Smooth muscle cell (in vitro differentiated cells): ENCODE data around the gene GTPBP4. TPM values are rescaled to one million over a fixed set of nuclear protein-coding genes. Genes with fewer than 3 reads are reported as not detected.

ENCODE experiments used
- DNase-seq: peaks from one replicate; lab custom pipeline; 2025; ENCODE audit not compliant: unreplicated experiment; lab: John Stamatoyannopoulos, UW
- H2AFZ ChIP-seq: fragments of 200-600 bp; sonication (generic); 2 replicates; pipeline ENCODE4 v1.6.0; 2016; ENCODE audit warnings: antibody characterized with exemption, low read depth, mild to moderate bottlenecking
- H3F3A ChIP-seq: fragments of 200-600 bp; sonication (generic); 2 replicates; pipeline ENCODE4 v1.6.0; 2017; ENCODE audit warnings: antibody characterized with exemption, low read depth
- H3K27ac ChIP-seq: fragments of 200-600 bp; sonication (generic); 2 replicates; pipeline ENCODE4 v1.5.1; 2016; ENCODE audit warnings: low read depth, mild to moderate bottlenecking
- H3K27me3 ChIP-seq: fragments of 200-600 bp; sonication (generic); 2 replicates; pipeline ENCODE4 v1.6.1; 2016; ENCODE audit warnings: low read depth, mild to moderate bottlenecking
- H3K36me3 ChIP-seq: fragments of 200-600 bp; sonication (generic); 2 replicates; pipeline ENCODE4 v1.5.1; 2016; ENCODE audit warnings: low read depth
- H3K4me1 ChIP-seq: fragments of 200-600 bp; sonication (generic); 2 replicates; pipeline ENCODE4 v1.5.1; 2016; ENCODE audit warnings: low read depth
- H3K4me2 ChIP-seq: fragments of 200-600 bp; sonication (generic); 2 replicates; pipeline ENCODE4 v1.6.0; 2016; ENCODE audit warnings: mild to moderate bottlenecking
- H3K4me3 ChIP-seq: fragments of 200-600 bp; sonication (generic); 2 replicates; pipeline ENCODE4 v1.5.1; 2016; ENCODE audit warnings: mild to moderate bottlenecking
- H3K79me2 ChIP-seq: fragments of 200-600 bp; sonication (generic); 2 replicates; pipeline ENCODE4 v1.6.0; 2016; ENCODE audit warnings: low read depth, mild to moderate bottlenecking
- H3K9ac ChIP-seq: fragments of 200-600 bp; sonication (generic); 2 replicates; pipeline ENCODE4 v1.6.0; 2016; ENCODE audit warnings: low read depth
- H3K9me3 ChIP-seq: fragments of 200-600 bp; sonication (generic); replicated peaks from 2 replicates; pipeline ENCODE4 v1.5.1; 2016; ENCODE audit warnings: low read depth
- H4K20me1 ChIP-seq: fragments of 200-600 bp; sonication (generic); 2 replicates; pipeline ENCODE4 v1.6.0; 2016; ENCODE audit warnings: low read depth
- WGBS: methylation state at CpG from one replicate; pipeline ENCODE4 v1.1.7; 2016; ENCODE audit warnings: low lambda C conversion rate; 5-methylcytosine and 5-hydroxymethylcytosine counted together
- polyA plus RNA-seq: library from polyadenylated mRNA; unstranded; fragments of >200 nt; fragmentation: Nextera tagmentation; extraction: Ambion mirVana; gene quantifications from 2 replicates; pipeline ENCODE4 v1.2.1, GENCODE V29; 2016
- total RNA-seq: library from RNA; depleted of rRNA; stranded (reverse); fragments of >200 nt; gene quantifications from 2 replicates; pipeline ENCODE4 v1.2.3, GENCODE V29; 2014
- TF ChIP-seq, protein P1 (sequence below): fragments of 200-600 bp; sonication (generic); IDR thresholded peaks from 2 replicates; pipeline ENCODE4 v1.5.1; 2017; ENCODE audit warnings: borderline replicate concordance, mild to moderate bottlenecking, antibody characterized with exemption; ENCODE audit not compliant: insufficient read depth, poor library complexity, severe bottlenecking

The GTPBP4 gene
- total and polyA plus RNA-seq, 2 experiments from 2014 or later: 42.5 to 52.1 TPM

DNA sequence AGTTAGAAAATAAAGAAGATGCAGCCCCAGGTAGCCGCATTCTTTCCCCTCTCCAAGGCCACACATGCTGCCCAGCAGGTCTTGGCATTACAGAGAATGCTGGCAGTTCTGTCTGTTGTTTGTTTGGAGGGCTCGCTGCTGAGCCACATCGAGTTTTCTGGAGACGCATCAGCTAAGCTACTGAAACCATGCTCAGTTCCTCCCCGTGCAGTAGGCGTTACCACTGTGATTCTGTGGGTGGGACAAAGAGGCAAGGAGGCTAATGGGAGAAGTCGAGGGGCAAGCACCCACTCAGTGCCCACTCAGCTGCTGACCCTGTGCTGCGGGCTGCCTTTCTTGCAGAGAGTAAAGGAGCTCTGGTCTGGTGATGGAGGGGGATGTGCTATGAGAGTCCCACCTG is 15.5 kb upstream of the GTPBP4 start:
- Histone ChIP-seq H3K9ac (no peak overlapping the region), H3K27me3 (no peaks in the 10 kb centered on the region)
- WGBS: 91% methylated on average over 8 of the region's 8 CpGs

DNA sequence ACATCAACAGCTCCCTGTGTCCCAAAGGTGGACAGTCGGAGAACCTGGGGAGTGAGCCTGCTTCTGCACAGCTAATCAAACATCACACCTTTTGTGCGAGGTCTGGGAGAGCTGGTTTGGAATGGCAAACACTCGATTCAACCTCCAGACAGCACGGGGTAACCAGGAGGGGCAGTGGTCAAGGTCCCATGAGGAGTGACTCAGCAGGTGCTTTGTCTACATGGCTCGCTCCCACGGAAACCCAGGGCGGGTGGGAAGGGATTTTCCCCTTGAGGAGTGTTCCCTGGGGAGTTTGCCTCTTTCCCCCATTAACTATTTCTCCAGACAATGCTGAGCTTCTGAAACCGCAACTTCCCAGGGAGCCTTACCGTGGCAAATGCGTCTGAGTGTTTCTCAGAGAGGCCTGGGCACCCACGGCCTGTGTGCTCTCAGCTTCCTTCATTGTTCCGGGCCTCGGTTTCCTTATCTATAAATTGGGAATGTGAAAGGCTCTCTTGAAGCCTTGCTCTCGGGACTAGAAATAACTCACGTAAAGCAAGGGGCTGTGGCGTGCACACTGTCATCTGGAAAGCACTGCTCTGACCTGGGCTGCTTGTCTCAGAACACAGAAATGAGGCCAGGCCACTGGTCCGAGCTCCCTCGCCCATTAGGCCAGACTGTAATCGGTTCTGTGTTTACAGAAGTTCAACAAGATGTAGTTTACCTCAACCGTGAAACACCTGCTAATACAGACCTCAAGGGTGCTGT is 14.0 kb upstream of the GTPBP4 start:
- Histone ChIP-seq H3K4me2 (no peak overlapping the region), H3K27ac (no peak overlapping the region), H3K9ac (no peak overlapping the region), H3K27me3 (no peaks in the 10 kb centered on the region), H3K4me1 (no peaks in the 10 kb centered on the region), H3K4me3 (no peak overlapping the region), H4K20me1 (no peaks in the 10 kb centered on the region), H2AFZ (no peak overlapping the region), H3K79me2 (no peaks in the 10 kb centered on the region), H3K36me3 (no peaks in the 10 kb centered on the region), H3F3A (no peaks in the 10 kb centered on the region), H3K9me3 (no peaks in the 10 kb centered on the region)
- TF ChIP-seq, protein P1, sequence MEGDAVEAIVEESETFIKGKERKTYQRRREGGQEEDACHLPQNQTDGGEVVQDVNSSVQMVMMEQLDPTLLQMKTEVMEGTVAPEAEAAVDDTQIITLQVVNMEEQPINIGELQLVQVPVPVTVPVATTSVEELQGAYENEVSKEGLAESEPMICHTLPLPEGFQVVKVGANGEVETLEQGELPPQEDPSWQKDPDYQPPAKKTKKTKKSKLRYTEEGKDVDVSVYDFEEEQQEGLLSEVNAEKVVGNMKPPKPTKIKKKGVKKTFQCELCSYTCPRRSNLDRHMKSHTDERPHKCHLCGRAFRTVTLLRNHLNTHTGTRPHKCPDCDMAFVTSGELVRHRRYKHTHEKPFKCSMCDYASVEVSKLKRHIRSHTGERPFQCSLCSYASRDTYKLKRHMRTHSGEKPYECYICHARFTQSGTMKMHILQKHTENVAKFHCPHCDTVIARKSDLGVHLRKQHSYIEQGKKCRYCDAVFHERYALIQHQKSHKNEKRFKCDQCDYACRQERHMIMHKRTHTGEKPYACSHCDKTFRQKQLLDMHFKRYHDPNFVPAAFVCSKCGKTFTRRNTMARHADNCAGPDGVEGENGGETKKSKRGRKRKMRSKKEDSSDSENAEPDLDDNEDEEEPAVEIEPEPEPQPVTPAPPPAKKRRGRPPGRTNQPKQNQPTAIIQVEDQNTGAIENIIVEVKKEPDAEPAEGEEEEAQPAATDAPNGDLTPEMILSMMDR: no peak
- DNase-seq: no peak
- 87% methylated on average over 20 of the region's 20 CpGs for WGBS

More for the DNA sequence above, 15.5 kb upstream of the GTPBP4 start:
- TF ChIP-seq, protein P1: no peak
- Histone ChIP-seq H2AFZ (no peak overlapping the region), H3K4me1 (no peaks in the 10 kb centered on the region), H3K4me3 (no peak overlapping the region), H3F3A (no peaks in the 10 kb centered on the region), H4K20me1 (no peaks in the 10 kb centered on the region), H3K27ac (no peak overlapping the region), H3K9me3 (no peaks in the 10 kb centered on the region), H3K4me2 (no peak overlapping the region), H3K79me2 (no peaks in the 10 kb centered on the region), H3K36me3 (no peaks in the 10 kb centered on the region)
- no peak for DNase-seq

DNA sequence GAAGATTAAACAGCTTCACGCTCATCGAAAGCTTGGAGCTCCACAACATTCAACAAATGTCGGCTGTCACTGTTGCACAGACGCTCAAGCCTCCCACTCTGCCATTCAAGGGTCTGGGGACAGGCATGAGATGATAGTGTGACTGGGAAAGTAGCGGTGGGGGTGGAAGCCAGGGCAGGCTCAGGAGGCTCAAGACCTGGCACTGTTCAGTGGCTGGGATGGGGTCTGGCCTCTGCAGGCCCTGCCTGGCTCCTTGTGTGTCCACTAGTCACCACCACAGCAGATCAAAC is 13.5 kb upstream of the GTPBP4 start:
- no peak for DNase-seq
- Histone ChIP-seq H3K27ac (no peak overlapping the region), H3K4me3 (no peak overlapping the region), H3K79me2 (no peaks in the 10 kb centered on the region), H3K4me1 (no peaks in the 10 kb centered on the region), H3K36me3 (no peaks in the 10 kb centered on the region), H2AFZ (no peak overlapping the region), H3K4me2 (no peak overlapping the region), H3F3A (no peaks in the 10 kb centered on the region), H3K27me3 (no peaks in the 10 kb centered on the region), H3K9ac (no peak overlapping the region), H4K20me1 (no peaks in the 10 kb centered on the region), H3K9me3 (no peaks in the 10 kb centered on the region)
- TF ChIP-seq, protein P1: no peak
- 99% methylated on average over 5 of the region's 5 CpGs for WGBS

DNA sequence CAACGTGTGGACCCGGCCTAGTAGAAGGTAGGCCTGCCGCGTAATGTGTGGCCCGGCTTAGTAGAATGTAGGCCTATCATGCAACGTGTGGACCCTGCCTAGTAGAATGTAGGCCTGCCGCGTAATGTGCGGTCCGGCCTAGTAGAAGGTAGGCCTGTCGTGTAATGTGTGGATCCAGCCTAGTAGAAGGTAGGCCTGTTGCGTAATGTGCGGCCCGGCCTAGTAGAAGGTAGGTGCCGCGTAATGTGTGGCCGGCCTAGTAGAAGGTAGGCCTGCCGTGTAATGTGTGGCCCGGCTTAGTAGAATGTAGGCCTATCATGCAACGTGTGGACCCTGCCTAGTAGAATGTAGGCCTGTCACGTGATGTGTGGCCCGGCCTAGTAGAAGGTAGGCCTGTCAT is 11.9 kb upstream of the GTPBP4 start:
- TF ChIP-seq, protein P1: no peak
- Histone ChIP-seq H3K79me2 (no peaks in the 10 kb centered on the region), H3K9me3 (no peaks in the 10 kb centered on the region), H3K4me2 (no peak overlapping the region), H3F3A (no peaks in the 10 kb centered on the region), H3K36me3 (no peaks in the 10 kb centered on the region), H3K27ac (no peak overlapping the region), H3K4me3 (no peak overlapping the region), H2AFZ (no peak overlapping the region), H4K20me1 (no peaks in the 10 kb centered on the region), H3K9ac (no peak overlapping the region), H3K27me3 (no peaks in the 10 kb centered on the region), H3K4me1 (no peaks in the 10 kb centered on the region)
- no peak for DNase-seq
- WGBS: 96% methylated on average over 22 of the region's 22 CpGs
